Measurements from ENCODE around the gene KLHL17. TPM values are rescaled to one million over a fixed set of nuclear protein-coding genes. Genes with fewer than 3 reads are reported as not detected.
A peak's percentile ranks its signal among the peaks of the same experiment; 100 is the strongest.
"Not testable (repeated sequence)": the region's sequence is repeated elsewhere in the genome, so short reads cannot be mapped to it uniquely, and the experiment has no call there.

The KLHL17 gene
- total and polyA plus RNA-seq, 2 experiments from 2014 or later, result 5.5 to 19.2 TPM

DNA sequence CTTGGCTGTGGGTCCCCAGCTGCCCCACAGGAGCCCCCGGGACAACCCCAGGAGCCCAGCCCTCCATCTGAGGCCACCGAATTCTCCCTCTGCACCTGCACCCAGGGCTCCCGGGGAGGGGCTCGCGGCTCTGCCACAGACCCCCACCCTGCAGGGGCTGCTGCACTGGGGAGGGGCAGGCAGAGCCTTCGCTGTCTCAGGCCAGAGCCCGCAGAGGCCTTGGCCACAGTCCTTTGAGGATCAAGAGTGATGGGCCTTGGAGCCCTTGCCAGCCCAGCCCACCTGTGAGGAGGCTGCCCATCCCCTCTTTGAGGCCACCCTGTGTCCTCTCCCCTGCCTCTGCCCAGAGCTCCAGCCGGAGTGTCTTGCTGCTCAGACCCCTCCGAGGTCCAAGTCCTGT, 15.0 kb downstream of the KLHL17 start:
- in situ Hi-C loops (cut with MboI), result no loop called here
- H3K9me3 ChIP-seq (ENCODE audit: low read depth), result no peaks in the 10 kb centered on the region
- no peak overlapping the region for H3K4me3 ChIP-seq

DNA sequence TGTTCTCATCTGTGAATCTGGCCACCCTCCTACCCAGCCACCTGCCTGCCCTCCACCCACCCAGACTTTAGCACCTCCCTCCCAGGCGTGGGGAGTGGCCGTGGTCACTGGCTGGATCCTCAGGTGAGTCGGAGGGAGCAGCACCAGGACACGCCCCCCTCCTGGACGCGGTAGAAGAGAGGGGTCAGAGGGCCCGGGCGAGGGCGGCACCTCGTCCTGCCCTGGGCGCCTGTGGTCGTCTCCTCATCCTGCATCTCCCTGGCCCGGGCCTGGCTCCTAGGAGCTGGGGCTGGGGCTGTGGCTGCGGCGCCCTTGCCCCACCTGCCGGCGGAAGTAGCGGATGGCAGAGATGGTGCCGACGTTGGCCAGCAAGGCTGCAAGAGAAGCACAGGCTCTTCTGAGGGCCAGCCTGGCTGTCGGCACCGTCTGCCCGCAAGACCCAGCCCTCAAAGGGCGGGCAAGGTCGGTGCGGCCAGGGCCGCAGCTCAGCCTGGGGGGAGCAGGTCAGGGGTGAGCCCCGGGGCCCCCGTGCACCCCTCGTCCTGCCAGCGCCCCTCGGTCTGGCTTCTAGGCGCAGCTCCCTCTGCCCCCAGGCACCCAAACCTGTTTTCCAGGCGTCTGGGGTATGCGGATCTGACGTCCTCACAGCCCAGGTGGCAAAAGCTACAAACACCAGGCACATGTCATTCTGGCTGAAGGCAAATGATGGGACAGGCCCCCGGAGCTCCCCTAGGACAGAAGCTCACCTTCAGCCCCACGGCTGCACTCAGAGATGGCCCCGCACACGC, 15.7 kb downstream of the KLHL17 start:
- Histone ChIP-seq H3K9me3 (ENCODE audit: low read depth) (no peaks in the 10 kb centered on the region), H3K9ac (peak overlapping the region; percentile 28; the same call in 1 of the 2 replicates), H3K27ac (no peak overlapping the region), H3K4me1 (ENCODE audit: insufficient read depth) (no peaks in the 10 kb centered on the region), H3F3A (ENCODE audit: insufficient read depth) (no peaks in the 10 kb centered on the region), H3K27me3 (replicated peaks; ENCODE audit: insufficient read depth) (no peaks in the 10 kb centered on the region), H3K4me3 (peak overlapping the region; percentile 45), H3K36me3 (ENCODE audit: low read depth) (no peaks in the 10 kb centered on the region), H3K79me2 (ENCODE audit: insufficient read depth) (no peaks in the 10 kb centered on the region), H2AFZ (peak overlapping the region; percentile 69; the same call in 1 of the 2 replicates), H4K20me1 (ENCODE audit: insufficient read depth) (no peaks in the 10 kb centered on the region), H3K9me2 (ENCODE audit: insufficient read depth) (no peaks in the 10 kb centered on the region), H3K4me2 (ENCODE audit: unreplicated experiment) (peak overlapping the region; percentile 58)
- TF ChIP-seq EZH2 (IDR thresholded peaks at IDR 0.05; ENCODE audit: insufficient read depth, poor library complexity, severe bottlenecking) (no peak), EZH2phosphoT487 (IDR thresholded peaks at IDR 0.05; ENCODE audit: insufficient read depth, low read depth) (no peak)
- peak; percentile 83 for DNase-seq
- 5 to 7% methylated on average over 31 of the region's 40 CpGs for WGBS, 2 experiments (ENCODE audit: low coverage in 1 of 2, low lambda C conversion rate in 2 of 2, missing lambda C conversion rate in 2 of 2)
- in situ Hi-C loops (cut with MboI), result no loop called here

More for the DNA sequence above, 15.0 kb downstream of the KLHL17 start:
- no peak overlapping the region for H3K27ac ChIP-seq
- no peaks in the 10 kb centered on the region for H3K9me2 ChIP-seq (ENCODE audit: insufficient read depth)
- TF ChIP-seq EZH2 (IDR thresholded peaks at IDR 0.05; ENCODE audit: insufficient read depth, poor library complexity, severe bottlenecking) (no peak), EZH2phosphoT487 (IDR thresholded peaks at IDR 0.05; ENCODE audit: insufficient read depth, low read depth) (no peak)
- no peaks in the 10 kb centered on the region for H3F3A ChIP-seq (ENCODE audit: insufficient read depth)
- no peaks in the 10 kb centered on the region for H3K4me1 ChIP-seq (ENCODE audit: insufficient read depth)
- H3K79me2 ChIP-seq (ENCODE audit: insufficient read depth), result no peaks in the 10 kb centered on the region
- H3K36me3 ChIP-seq (ENCODE audit: low read depth), result no peaks in the 10 kb centered on the region
- no peak overlapping the region for H3K9ac ChIP-seq
- no peaks in the 10 kb centered on the region for H3K27me3 ChIP-seq (replicated peaks; ENCODE audit: insufficient read depth)
- H3K4me2 ChIP-seq (ENCODE audit: unreplicated experiment), result no peak overlapping the region
- no peak overlapping the region for H2AFZ ChIP-seq
- WGBS, 2 experiments (ENCODE audit: low coverage in 1 of 2, low lambda C conversion rate in 2 of 2, missing lambda C conversion rate in 2 of 2), result 62 to 65% methylated on average over 6 to 9 of the region's 9 CpGs
- DNase-seq, result no peak
- H4K20me1 ChIP-seq (ENCODE audit: insufficient read depth), result no peaks in the 10 kb centered on the region

DNA sequence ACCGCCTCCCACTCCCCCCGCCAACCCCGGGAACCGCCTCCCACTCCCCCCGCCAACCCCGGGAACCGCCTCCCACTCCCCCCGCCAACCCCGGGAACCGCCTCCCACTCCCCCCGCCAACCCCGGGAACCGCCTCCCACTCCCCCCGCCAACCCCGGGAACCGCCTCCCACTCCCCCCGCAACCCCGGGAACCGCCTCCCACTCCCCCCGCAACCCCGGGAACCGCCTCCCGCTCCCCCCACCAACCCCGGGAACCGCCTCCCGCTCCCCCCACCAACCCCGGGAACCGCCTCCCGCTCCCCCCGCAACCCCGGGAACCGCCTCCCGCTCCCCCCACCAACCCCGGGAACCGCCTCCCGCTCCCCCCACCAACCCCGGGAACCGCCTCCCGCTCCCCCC, 16.4 kb downstream of the KLHL17 start:
- in situ Hi-C loops (cut with MboI); DNase-seq; H3K27me3 ChIP-seq (replicated peaks; ENCODE audit: insufficient read depth); H3K4me1 ChIP-seq (ENCODE audit: insufficient read depth); H3K27ac ChIP-seq; H3K4me3 ChIP-seq; H3K9me2 ChIP-seq (ENCODE audit: insufficient read depth); H3K9ac ChIP-seq; H4K20me1 ChIP-seq (ENCODE audit: insufficient read depth); H3K9me3 ChIP-seq (ENCODE audit: low read depth); H3F3A ChIP-seq (ENCODE audit: insufficient read depth); H2AFZ ChIP-seq; H3K4me2 ChIP-seq (ENCODE audit: unreplicated experiment); H3K79me2 ChIP-seq (ENCODE audit: insufficient read depth); H3K36me3 ChIP-seq (ENCODE audit: low read depth): not testable (repeated sequence)
- 69% methylated on average over 20 of the region's 39 CpGs; no CpG with 5 or more reads in 1 of the 2 experiments for WGBS, 2 experiments (ENCODE audit: low coverage in 1 of 2, low lambda C conversion rate in 2 of 2, missing lambda C conversion rate in 2 of 2)

DNA sequence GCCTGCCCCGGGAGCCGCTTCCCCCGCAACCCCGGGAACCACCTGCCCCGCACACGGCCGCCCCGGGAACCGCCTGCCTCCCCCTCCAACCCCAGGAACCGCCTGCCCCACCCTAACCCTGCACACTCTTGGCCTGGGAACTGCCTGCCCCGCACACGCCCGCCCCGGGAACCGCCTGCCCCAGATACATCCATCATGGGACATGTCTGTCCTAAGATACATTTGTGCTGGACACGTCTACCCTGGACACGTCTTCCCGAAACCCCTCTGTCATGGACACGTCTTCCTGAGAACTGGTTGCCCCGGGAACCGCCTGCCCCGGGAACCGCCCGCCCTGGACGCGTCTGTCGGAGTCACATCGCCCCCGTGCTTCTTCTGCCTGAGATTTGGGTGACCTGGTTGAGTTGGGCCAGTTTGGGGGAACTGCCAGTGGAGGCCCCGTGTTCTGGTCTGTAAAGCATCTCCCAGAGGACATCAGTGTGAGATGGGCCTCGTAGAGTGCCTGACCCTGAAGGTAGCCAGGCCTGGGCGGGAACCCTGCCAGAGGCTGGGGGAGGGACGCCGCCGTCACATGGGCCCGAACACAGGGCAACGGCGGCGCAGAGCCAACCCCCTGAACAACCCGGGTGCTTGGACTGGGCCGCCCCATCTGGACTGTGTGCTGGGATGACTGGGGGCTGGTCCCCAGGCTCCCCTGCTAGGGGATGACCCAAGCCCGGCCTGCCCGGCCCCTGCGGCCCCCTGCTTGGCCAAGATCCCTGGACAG, 17.9 kb downstream of the KLHL17 start:
- Histone ChIP-seq H2AFZ (no peak overlapping the region), H3K4me2 (ENCODE audit: unreplicated experiment) (no peak overlapping the region), H3K36me3 (ENCODE audit: low read depth) (no peaks in the 10 kb centered on the region), H3K9me2 (ENCODE audit: insufficient read depth) (no peaks in the 10 kb centered on the region), H3K9me3 (ENCODE audit: low read depth) (no peaks in the 10 kb centered on the region), H3K4me3 (no peak overlapping the region), H3K27ac (no peak overlapping the region), H3K9ac (no peak overlapping the region), H3K27me3 (replicated peaks; ENCODE audit: insufficient read depth) (peaks cover 5% of the 10 kb centered on the region), H3K79me2 (ENCODE audit: insufficient read depth) (no peaks in the 10 kb centered on the region), H3K4me1 (ENCODE audit: insufficient read depth) (no peaks in the 10 kb centered on the region), H4K20me1 (ENCODE audit: insufficient read depth) (no peaks in the 10 kb centered on the region), H3F3A (ENCODE audit: insufficient read depth) (no peaks in the 10 kb centered on the region)
- no peak for DNase-seq
- WGBS, 2 experiments (ENCODE audit: low coverage in 1 of 2, low lambda C conversion rate in 2 of 2, missing lambda C conversion rate in 2 of 2), result 82 to 84% methylated on average over 29 to 40 of the region's 44 CpGs
- no peak for TF ChIP-seq EZH2phosphoT487 (IDR thresholded peaks at IDR 0.05; ENCODE audit: insufficient read depth, low read depth)
- no peak for TF ChIP-seq EZH2 (IDR thresholded peaks at IDR 0.05; ENCODE audit: insufficient read depth, poor library complexity, severe bottlenecking)
- in situ Hi-C loops (cut with MboI), result no loop called here

Measured in GM23248 (cell line).